HG03565 (cell line): ENCODE results near the gene PTTG2.
"Not testable (repeated sequence)": the region's sequence is repeated elsewhere in the genome, so short reads cannot be mapped to it uniquely, and the experiment has no call there.

ENCODE experiments used
- ATAC-seq: cut with Tn5 transposase; IDR thresholded peaks from one replicate; pipeline ENCODE4 v1.9.1; 2021; ENCODE audit warnings: mild to moderate bottlenecking, moderate library complexity; ENCODE audit not compliant: unreplicated experiment

PTTG2 gene

GRCh38 chr4:37953620-37954293, 6.4 kb upstream of the PTTG2 start:
- ATAC-seq, result no peak

- ATAC-seq, result no peak
Measured at GRCh38 chr4:37956941-37957340, 3.3 kb upstream of the PTTG2 start.

- ATAC-seq, result no peak
Measured at GRCh38 chr4:37958932-37959331, 1.3 kb upstream of the PTTG2 start.

GRCh38 chr4:37960679-37961450, 667 bp downstream of the PTTG2 start:
- no peak for ATAC-seq

- peak; percentile 70 for ATAC-seq
Measured at GRCh38 chr4:37964734-37965457, 4.7 kb downstream of the PTTG2 start.

GRCh38 chr4:37966044-37966443, 5.8 kb downstream of the PTTG2 start:
- no peak for ATAC-seq

- ATAC-seq, result no peak
Measured at GRCh38 chr4:37967736-37968135, 7.5 kb downstream of the PTTG2 start.

- no peak for ATAC-seq
Measured at GRCh38 chr4:37968747-37969146, 8.5 kb downstream of the PTTG2 start.

- no peak for ATAC-seq
Measured at GRCh38 chr4:37970702-37971101, 10.5 kb downstream of the PTTG2 start.

- no peak for ATAC-seq
Measured at GRCh38 chr4:37971202-37971601, 11.0 kb downstream of the PTTG2 start.

- no peak for ATAC-seq
Measured at GRCh38 chr4:37973441-37973840, 13.2 kb downstream of the PTTG2 start.

- not testable (repeated sequence) for ATAC-seq
Measured at GRCh38 chr4:37975321-37975822, 15.2 kb downstream of the PTTG2 start.

GRCh38 chr4:37976507-37976906, 16.3 kb downstream of the PTTG2 start:
- ATAC-seq, result no peak

GRCh38 chr4:37976991-37977470, 16.8 kb downstream of the PTTG2 start:
- ATAC-seq, result peak; percentile 45

- peak; percentile 47 for ATAC-seq
Measured at GRCh38 chr4:37977471-37978247, 17.5 kb downstream of the PTTG2 start.

GRCh38 chr4:37978248-37978924, 18.2 kb downstream of the PTTG2 start:
- peak; percentile 19 for ATAC-seq

- no peak for ATAC-seq
Measured at GRCh38 chr4:37980246-37980645, 20.0 kb downstream of the PTTG2 start.

GRCh38 chr4:37981425-37981824, 21.2 kb downstream of the PTTG2 start:
- ATAC-seq, result no peak

GRCh38 chr4:37981844-37982720, 21.9 kb downstream of the PTTG2 start:
- no peak for ATAC-seq
